Activated CD8-positive, alpha-beta memory T cell treated with anti-CD3 and anti-CD28 coated beads, Interleukin-2, amount 50 U/mL, for 4 hours (primary cell): ENCODE data around the gene LRRN4.

Source experiments
- DNase-seq: peaks from one replicate; pipeline ENCODE4 v3.0.0-alpha.2; 2020

LRRN4 gene

DNA sequence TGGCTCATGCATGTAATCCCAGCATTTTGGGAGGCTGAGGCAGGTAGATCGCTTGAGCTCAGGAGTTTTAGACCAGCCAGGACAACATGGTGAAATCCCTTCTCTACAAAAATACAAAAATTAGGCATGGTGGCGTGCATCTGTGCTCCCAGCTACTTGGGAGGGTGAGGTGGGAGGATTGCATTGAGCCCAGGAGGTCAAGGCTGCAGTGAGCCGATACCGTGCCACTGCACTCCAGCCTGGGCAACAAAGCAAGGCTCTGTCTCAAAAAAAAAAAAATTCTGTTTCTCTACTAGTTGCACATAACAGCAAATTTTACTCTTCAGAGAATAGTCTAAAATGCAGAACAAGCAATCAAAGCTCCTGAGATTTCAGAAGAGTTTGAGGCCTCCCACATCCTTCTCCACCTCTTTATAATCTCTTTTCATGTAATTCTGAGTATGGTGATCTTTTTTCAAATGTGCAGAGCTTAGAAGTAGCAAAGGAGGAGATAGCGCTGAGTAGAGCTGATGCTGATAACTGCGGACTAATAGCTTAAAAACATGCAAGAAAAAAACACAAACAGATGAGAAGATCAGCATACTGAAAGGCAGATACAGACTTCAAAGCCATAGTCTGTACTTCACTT lies 23.3 kb downstream of the LRRN4 start:
- no peak for DNase-seq

DNA sequence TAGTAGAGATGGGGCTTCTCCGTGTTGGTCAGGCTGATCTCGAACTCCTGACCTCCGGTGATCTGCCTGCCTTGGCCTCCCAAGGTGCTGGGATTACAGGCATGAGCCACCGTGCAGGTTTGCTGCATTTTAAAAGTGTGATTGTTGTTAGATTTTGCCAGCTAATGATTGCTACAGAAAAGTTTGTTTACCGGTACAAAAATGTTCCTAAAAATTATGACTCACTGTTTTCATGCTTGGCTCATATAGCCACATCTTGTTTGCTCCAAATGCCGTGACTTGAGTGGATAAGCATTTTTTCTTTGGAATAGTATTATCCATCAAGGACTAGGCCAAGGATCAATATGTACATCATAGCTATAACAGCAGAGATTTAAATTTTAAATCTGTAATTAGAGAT lies 24.3 kb downstream of the LRRN4 start:
- DNase-seq = no peak

DNA sequence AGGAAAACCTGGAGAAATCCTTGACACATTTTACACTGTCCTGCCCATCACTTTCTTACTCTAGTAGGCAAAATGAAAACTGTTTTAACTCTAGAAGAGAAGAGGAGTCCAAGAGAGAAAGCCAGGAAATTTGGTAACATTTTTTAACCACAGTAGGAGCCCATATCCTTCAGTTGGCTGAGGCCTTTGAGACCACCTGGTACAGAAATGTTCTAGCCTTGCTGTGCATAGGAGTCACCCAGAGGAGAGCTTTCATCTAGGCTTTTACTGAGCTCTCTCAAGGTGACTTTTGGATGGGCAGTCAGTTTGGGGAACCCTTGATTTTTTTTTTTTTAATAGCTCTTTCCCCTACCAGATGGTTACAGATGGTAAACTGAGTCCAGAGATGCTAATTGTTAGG lies 25.0 kb downstream of the LRRN4 start:
- DNase-seq = no peak

DNA sequence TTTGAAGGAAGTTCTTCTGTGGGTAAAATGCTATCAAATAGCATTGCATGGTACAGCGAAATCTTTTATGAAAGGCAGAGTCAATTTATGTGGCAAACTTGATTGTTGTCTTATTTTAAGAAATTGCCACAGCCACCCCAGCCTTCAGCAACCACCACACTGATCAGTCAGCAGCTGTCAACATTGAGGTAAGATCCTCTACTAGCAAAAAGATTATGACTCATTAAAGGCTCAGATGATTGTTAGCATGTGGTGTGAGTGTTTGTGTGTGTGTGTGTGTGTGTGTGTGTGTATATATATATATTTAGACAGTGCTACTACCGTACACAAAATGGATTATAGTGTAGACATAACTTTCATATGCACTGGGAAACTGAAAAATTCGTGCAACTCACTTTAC lies 27.8 kb downstream of the LRRN4 start:
- DNase-seq = no peak

GRCh38 chr20:6024768-6025167 lies 29.1 kb downstream of the LRRN4 start:
- no peak for DNase-seq

- DNase-seq = no peak
Observed at GRCh38 chr20:6017880-6018279, 36.0 kb downstream of the LRRN4 start.

DNA sequence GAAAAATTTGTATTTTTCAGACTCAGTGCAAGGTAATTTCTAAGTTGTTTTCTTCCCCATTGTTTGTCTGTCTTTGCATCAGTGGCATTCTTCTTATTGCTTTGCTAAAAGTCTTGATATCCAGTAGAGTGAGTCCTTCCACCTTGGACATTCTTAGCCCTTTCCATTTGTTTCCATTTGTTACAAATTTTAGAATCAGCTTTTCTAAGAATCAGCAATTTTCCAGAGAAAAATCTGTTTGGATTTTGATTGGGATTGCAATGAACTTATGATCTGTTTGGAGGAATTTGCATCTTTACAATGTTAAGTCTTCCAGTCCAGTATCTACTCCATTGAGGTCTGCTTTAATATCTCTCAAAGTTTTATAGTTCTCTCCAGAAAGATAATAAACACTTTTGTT lies 36.4 kb downstream of the LRRN4 start:
- no peak for DNase-seq

DNA sequence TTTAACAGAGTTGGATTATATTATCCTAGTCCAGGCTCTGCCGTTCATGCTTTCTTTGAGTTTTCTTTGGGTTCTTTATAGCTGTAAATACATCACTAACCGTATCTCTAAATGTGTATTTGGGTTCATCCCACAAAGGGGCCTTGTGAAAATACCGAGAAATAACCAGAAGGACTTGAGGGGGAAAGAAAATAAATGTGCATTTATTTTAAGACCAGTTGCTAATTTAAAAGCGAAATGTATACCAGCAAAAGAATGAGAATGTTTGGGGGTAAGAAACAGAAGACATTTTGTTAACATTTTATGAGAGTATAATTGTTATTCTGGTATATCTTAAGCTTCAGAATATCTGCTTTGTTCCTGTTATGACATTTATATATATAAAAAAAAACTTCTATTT lies 38.9 kb downstream of the LRRN4 start:
- DNase-seq = no peak

GRCh38 chr20:6014017-6014416 lies 39.8 kb downstream of the LRRN4 start:
- DNase-seq = no peak

GRCh38 chr20:6012179-6012578 lies 41.7 kb downstream of the LRRN4 start:
- DNase-seq = no peak

DNA sequence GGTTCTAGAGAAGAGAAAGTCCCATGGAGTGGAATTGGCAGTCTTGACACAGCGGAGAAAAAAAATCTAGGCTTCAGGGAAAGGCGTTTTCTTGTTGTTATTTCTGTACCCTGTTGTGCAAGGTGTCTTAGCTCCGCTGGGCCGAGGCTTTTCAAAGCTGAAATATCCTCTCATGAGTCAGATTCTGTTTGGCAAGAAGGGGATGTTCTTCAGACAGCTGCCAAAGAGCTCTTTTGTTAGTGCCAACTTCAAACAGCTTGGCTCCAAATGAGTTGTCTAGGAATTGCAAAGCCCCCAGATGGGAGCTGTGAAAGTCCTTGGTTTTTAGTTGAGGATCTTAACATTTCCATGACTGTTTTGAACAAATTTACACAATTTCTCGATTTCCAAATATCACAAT lies 45.6 kb downstream of the LRRN4 start:
- no peak for DNase-seq

- DNase-seq = no peak
Observed at GRCh38 chr20:6007529-6008103, 46.2 kb downstream of the LRRN4 start.

GRCh38 chr20:6007094-6007528 lies 46.7 kb downstream of the LRRN4 start:
- no peak for DNase-seq

DNA sequence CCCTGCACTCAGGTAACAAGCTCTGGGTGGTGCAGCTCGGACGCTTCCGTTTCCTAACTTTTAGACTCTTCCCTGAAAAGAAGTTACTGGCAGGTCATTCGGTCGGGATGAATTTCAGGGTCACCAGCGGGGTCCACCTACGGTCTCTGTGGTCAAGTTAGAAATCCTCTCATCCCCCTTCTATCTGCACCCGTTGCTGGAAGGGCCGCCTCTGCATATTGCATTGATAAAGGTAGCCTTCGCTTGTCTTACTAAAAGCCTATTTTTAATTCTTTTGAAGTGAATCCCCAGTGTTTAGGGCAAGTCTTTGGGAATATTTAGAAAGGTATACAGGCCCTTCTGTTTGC lies 47.3 kb downstream of the LRRN4 start:
- no peak for DNase-seq

DNA sequence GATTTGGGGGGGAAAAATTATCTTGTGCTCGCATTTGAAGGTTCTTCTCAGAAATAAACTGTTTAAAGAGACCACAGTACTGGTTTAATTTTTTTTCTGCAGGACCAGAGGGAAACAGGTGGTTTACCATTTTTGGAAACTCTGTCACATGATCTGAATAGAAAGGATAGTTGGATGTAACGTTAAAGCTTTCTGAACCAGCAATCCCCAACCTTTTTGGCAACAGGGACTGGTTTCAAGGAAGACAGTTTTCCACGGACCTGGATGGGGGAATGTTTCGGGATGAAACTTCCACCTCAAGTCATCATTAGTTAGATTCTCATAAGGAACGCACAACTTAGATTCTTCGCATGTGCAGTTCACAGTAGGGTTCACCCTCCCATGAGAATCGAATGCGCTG lies 53.0 kb downstream of the LRRN4 start:
- no peak for DNase-seq

GRCh38 chr20:5999783-6000182 lies 54.1 kb downstream of the LRRN4 start:
- no peak for DNase-seq

- DNase-seq = peak; percentile 19
Observed at GRCh38 chr20:5996765-5997164, 57.1 kb downstream of the LRRN4 start.

DNA sequence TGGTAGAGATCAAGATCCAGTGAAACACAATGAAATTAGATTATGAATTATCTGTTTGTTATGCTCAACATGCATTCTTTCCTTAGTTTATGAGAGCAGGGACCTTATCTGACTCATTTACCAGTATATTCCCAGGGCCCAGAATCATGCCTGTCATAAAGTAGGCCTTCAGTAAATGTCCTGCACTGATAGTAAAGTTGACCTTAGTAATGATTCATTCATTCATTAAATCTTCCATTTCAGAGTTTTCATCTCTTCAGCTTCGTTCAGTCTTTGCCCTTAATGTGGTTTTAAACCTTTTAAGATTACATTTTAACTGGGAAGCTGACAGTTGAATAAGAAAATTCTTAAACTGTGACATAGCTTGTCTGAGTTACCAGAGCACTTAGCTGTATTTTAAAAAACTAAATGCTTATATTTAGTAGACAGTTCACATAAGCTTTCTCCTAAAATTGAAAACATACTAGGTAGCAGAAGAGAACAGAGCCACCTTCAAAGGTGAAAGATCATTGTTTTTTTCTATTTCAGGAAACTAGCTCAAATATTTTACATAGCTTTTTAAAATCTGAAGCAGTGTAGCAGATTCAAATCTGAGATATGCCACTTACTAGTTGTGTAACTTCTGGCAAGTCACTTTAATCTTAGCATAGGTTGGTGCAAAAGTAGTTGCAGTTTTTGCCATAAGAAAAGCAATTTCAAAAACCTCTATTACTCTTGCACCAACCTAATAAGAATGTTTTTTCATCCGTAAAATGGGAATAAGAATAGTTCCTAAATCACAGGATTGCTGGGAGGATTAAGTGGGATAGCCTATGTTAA lies 62.0 kb downstream of the LRRN4 start:
- DNase-seq = no peak

DNA sequence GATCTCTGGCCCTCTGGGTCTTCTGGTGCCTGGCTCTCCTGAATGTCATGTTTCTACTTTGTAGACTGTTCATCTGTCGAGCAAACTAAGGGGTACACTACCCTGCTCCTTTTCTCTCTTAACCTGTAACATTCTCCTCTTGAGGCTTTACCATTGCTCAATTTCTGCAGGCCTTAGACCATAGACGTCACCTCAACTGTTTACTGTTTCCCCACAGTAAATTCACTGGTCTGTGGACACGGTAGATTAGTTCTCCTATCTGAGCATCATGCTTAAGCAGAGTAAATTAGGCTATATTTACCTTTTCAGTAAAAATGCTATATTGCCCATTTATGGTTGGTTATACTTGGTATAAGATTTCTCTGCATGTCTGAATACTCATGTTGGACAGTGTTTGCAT lies 62.9 kb downstream of the LRRN4 start:
- DNase-seq = no peak
